Stimulated activated CD8-positive, alpha-beta memory T cell treated with anti-CD3 and anti-CD28 coated beads, Interleukin-4, amount 100 ng/mL, for 4 hours (primary cell): ENCODE measurements around the gene SAMD10.
"Not testable (repeated sequence)": the region's sequence is repeated elsewhere in the genome, so short reads cannot be mapped to it uniquely, and the experiment has no call there.

Experiments
- DNase-seq, 2 donors: peaks; one replicate each; pipeline ENCODE4 v3.0.0-alpha.2; 2020; ENCODE audit warnings: low read depth in 2 of 2, low spot score in 1 of 2

Gene SAMD10

GRCh38 chr20:63942969-63943807 is 36.3 kb downstream of the SAMD10 start:
- no peak for DNase-seq

- no peak for DNase-seq
These were observed 37.0 kb downstream of the SAMD10 start for GRCh38 chr20:63942250-63942951.

- DNase-seq: no peak
These were observed 38.0 kb downstream of the SAMD10 start for GRCh38 chr20:63941282-63942081.

GRCh38 chr20:63940472-63941266 is 38.8 kb downstream of the SAMD10 start:
- no peak for DNase-seq

GRCh38 chr20:63940071-63940471 is 39.4 kb downstream of the SAMD10 start:
- DNase-seq: no peak

- no peak for DNase-seq
These were observed 40.1 kb downstream of the SAMD10 start for GRCh38 chr20:63939061-63939935.

GRCh38 chr20:63937596-63937995 is 41.8 kb downstream of the SAMD10 start:
- DNase-seq: no peak

- no peak for DNase-seq
These were observed 44.0 kb downstream of the SAMD10 start for GRCh38 chr20:63935447-63935846.

GRCh38 chr20:63934271-63935068 is 45.0 kb downstream of the SAMD10 start:
- DNase-seq: no peak

GRCh38 chr20:63933646-63934045 is 45.8 kb downstream of the SAMD10 start:
- no peak for DNase-seq

GRCh38 chr20:63932606-63933160 is 46.8 kb downstream of the SAMD10 start:
- DNase-seq: no peak

GRCh38 chr20:63931735-63932134 is 47.7 kb downstream of the SAMD10 start:
- no peak for DNase-seq

- no peak for DNase-seq
These were observed 48.4 kb downstream of the SAMD10 start for GRCh38 chr20:63930971-63931553.

GRCh38 chr20:63929473-63929883 is 50.0 kb downstream of the SAMD10 start:
- DNase-seq: not testable (repeated sequence)

GRCh38 chr20:63929071-63929470 is 50.4 kb downstream of the SAMD10 start:
- DNase-seq: no peak

GRCh38 chr20:63926298-63926697 is 53.1 kb downstream of the SAMD10 start:
- no peak for DNase-seq

GRCh38 chr20:63924241-63924640 is 55.2 kb downstream of the SAMD10 start:
- DNase-seq: no peak
